ENCODE results near the gene PHYKPL.
"Not testable (repeated sequence)": the region's sequence is repeated elsewhere in the genome, so short reads cannot be mapped to it uniquely, and the experiment has no call there.

PHYKPL gene

DNA sequence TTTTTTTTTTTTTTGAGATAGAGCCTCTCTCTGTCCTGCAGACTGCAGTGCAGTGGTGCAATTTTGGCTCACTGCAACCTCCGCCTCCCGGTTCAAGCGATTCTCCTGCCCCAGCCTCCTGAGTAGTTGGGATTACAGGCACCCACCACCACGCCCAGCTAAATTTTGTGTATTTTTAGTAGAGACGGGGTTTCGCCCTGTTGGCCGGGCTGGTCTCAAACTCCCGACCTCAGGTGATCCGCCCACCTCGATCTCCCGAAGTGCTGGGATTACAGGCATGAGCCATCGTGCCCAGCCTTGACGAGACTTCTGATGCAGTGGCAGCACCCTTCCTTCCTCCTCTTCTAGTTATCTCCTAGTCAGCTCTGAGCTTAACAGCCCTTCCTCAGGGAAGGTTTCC lies 3.5 kb downstream of the PHYKPL start:
- not testable (repeated sequence) for H3K9ac ChIP-seq (ENCODE audit: low read depth, low read length); H3K4me3 ChIP-seq (ENCODE audit: low read length); H3K4me1 ChIP-seq (ENCODE audit: insufficient read depth, low read length); H3K9me3 ChIP-seq (ENCODE audit: insufficient read depth, low read depth, low read length); H3K27me3 ChIP-seq (ENCODE audit: insufficient read depth, low read length); H3K27ac ChIP-seq (ENCODE audit: low read length)
- H3K36me3 ChIP-seq (ENCODE audit: insufficient read depth, low read depth, low read length): peaks cover 56% of the 10 kb centered on the region

DNA sequence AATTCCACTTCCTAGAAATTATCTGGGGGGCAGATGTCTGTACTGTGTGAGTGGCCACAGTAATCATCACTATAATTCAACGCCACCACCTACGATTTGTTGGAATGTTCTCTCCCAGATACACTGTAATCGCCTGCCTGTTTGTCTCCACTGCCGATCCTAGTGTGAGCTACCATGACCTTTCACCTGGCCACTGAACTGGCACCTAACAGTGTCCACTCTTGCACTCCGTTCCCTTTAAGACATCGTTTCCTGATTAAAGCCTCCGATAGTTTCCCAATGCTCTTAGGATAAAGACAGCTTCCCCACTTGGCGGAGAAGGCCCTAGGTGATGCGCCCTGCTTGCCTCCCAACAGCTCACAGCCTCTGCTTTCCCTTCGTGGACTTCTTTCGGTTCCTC lies 4.0 kb downstream of the PHYKPL start:
- Histone ChIP-seq H3K9me3 (ENCODE audit: insufficient read depth, low read depth, low read length) (no peaks in the 10 kb centered on the region), H3K27ac (ENCODE audit: low read length) (no peak overlapping the region), H3K27me3 (ENCODE audit: insufficient read depth, low read length) (no peaks in the 10 kb centered on the region), H3K4me3 (ENCODE audit: low read length) (no peak overlapping the region), H3K4me1 (ENCODE audit: insufficient read depth, low read length) (peaks cover 11% of the 10 kb centered on the region; the same call in 1 of the 2 replicates), H3K36me3 (ENCODE audit: insufficient read depth, low read depth, low read length) (peaks cover 58% of the 10 kb centered on the region), H3K9ac (ENCODE audit: low read depth, low read length) (no peak overlapping the region)

DNA sequence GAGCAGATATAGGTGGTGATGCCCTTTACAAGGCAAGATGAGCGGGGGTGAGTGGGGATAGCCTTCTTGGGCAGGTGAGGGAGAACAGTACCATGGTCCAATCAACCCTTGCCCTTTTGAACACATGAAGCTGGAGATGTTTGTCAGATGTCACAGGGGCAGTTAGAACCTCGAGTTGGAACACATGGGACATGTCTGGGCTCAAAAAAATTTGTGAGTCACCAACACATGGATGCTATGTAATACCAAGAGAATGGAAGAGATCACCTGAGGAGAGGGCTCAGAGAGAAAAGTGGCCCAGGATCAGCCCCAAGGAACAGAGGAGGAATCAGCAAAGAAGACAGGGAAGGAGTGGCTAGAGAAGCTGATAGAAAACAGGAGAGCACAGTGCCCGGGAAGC lies 4.7 kb downstream of the PHYKPL start:
- Histone ChIP-seq H3K27me3 (ENCODE audit: insufficient read depth, low read length) (no peaks in the 10 kb centered on the region), H3K4me1 (ENCODE audit: insufficient read depth, low read length) (peaks cover 11% of the 10 kb centered on the region; the same call in 1 of the 2 replicates), H3K4me3 (ENCODE audit: low read length) (no peak overlapping the region), H3K9me3 (ENCODE audit: insufficient read depth, low read depth, low read length) (no peaks in the 10 kb centered on the region), H3K36me3 (ENCODE audit: insufficient read depth, low read depth, low read length) (peaks cover 58% of the 10 kb centered on the region), H3K27ac (ENCODE audit: low read length) (no peak overlapping the region), H3K9ac (ENCODE audit: low read depth, low read length) (no peak overlapping the region)

DNA sequence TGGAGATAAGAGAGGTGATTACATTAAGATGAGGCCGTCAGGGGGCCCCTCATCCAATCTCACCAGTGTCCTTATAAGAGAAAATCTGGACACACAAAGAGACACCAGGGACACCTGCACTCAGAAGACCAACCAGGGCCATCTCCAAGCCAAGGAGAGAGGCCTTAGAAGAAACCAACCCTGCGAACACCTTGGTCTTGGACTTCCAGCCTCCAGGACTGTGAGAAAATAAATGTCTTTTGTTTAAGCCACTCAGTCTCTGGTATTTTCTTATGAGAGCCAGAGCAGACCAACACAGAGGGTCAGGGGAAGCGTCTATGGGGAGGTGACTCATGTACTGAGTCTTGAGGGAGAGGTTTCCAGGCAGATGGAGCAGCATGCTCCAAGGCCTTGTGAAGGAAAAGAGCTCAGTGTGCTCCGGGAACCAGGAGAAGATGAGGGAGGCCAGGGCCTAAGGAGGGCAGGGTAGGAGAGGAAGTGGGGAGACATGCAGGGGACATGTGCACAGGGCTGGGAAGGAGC lies 5.4 kb downstream of the PHYKPL start:
- H3K9ac ChIP-seq (ENCODE audit: low read depth, low read length): no peak overlapping the region
- H3K4me3 ChIP-seq (ENCODE audit: low read length): no peak overlapping the region
- peaks cover 58% of the 10 kb centered on the region for H3K36me3 ChIP-seq (ENCODE audit: insufficient read depth, low read depth, low read length)
- no peaks in the 10 kb centered on the region for H3K27me3 ChIP-seq (ENCODE audit: insufficient read depth, low read length)
- H3K27ac ChIP-seq (ENCODE audit: low read length): no peak overlapping the region
- no peaks in the 10 kb centered on the region for H3K9me3 ChIP-seq (ENCODE audit: insufficient read depth, low read depth, low read length)
- H3K4me1 ChIP-seq (ENCODE audit: insufficient read depth, low read length): peaks cover 11% of the 10 kb centered on the region; the same call in 1 of the 2 replicates

DNA sequence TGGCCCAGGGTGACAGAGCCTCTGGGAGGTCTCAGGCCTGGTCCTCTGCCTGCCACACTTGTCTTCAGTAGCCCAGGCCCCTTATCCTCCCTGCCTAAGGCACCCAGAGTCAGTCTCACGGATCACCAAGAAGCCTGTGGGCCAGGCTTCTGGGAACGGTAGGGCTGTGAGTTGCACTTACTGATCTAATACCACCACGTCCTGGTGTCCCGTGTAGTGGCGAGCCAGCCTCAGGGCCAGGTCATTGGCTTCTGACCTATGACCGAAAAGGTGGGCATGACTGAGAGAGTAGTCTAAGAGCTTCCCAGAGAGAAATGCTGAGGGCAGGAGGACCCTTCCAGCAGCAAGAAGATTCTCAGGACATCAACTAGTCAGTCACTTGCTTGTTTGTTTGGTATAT lies 7.4 kb downstream of the PHYKPL start:
- Histone ChIP-seq H3K27ac (ENCODE audit: low read length) (no peak overlapping the region), H3K9ac (ENCODE audit: low read depth, low read length) (no peak overlapping the region), H3K36me3 (ENCODE audit: insufficient read depth, low read depth, low read length) (peaks cover 63% of the 10 kb centered on the region), H3K4me1 (ENCODE audit: insufficient read depth, low read length) (peaks cover 4% of the 10 kb centered on the region; the same call in 1 of the 2 replicates), H3K4me3 (ENCODE audit: low read length) (no peak overlapping the region), H3K9me3 (ENCODE audit: insufficient read depth, low read depth, low read length) (no peaks in the 10 kb centered on the region), H3K27me3 (ENCODE audit: insufficient read depth, low read length) (no peaks in the 10 kb centered on the region)

DNA sequence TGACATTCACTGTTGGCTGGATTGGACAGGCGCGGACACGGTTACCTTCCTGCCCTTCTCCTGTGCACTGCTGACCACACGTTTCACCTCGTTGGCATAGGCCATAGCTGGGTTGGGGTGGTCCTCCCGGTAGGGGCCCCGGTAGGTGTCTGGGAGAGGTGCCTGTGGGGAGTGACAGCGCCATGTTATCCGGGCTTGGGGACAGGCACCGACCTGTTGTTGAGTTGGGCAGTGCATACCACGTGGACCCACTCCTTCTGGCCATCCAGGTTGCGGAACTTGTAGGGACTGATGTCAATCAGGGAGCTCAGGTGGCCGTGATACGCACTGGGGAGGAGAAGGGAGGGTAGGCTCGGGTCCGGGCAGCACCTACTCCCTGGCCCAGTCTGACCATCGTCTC lies 8.2 kb downstream of the PHYKPL start:
- Histone ChIP-seq H3K27ac (ENCODE audit: low read length) (no peak overlapping the region), H3K27me3 (ENCODE audit: insufficient read depth, low read length) (no peaks in the 10 kb centered on the region), H3K9ac (ENCODE audit: low read depth, low read length) (no peak overlapping the region), H3K9me3 (ENCODE audit: insufficient read depth, low read depth, low read length) (no peaks in the 10 kb centered on the region), H3K4me1 (ENCODE audit: insufficient read depth, low read length) (peaks cover 4% of the 10 kb centered on the region; the same call in 1 of the 2 replicates), H3K36me3 (ENCODE audit: insufficient read depth, low read depth, low read length) (peaks cover 60% of the 10 kb centered on the region), H3K4me3 (ENCODE audit: low read length) (no peak overlapping the region)

DNA sequence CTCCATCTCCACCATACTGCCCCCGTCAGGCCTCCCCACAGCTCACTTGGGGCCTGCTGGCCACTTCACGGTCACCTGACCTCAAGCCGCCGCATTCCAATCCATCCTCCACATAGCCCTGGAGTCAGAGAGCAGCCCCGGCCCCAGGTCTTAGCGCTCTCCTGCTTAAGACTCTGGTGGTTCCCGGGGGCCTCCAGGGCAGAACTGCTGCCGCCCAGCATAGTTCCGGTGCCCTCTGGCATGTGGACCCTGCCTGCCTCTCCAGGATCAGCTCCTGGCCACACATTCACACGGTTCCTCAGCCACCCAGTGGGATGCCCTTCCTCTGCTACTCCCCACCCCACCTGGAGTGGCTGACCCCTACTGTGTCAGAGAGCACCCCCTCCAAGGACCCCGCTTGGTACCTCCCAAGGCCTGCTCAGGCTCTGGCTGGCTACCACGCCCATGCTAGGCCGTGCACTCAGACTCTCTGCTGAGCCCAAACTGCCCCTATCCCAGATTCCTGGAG lies 8.7 kb downstream of the PHYKPL start:
- Histone ChIP-seq H3K9me3 (ENCODE audit: insufficient read depth, low read depth, low read length) (no peaks in the 10 kb centered on the region), H3K4me3 (ENCODE audit: low read length) (no peak overlapping the region), H3K9ac (ENCODE audit: low read depth, low read length) (no peak overlapping the region), H3K27ac (ENCODE audit: low read length) (no peak overlapping the region), H3K4me1 (ENCODE audit: insufficient read depth, low read length) (peaks cover 4% of the 10 kb centered on the region; the same call in 1 of the 2 replicates), H3K27me3 (ENCODE audit: insufficient read depth, low read length) (no peaks in the 10 kb centered on the region), H3K36me3 (ENCODE audit: insufficient read depth, low read depth, low read length) (peaks cover 55% of the 10 kb centered on the region)

DNA sequence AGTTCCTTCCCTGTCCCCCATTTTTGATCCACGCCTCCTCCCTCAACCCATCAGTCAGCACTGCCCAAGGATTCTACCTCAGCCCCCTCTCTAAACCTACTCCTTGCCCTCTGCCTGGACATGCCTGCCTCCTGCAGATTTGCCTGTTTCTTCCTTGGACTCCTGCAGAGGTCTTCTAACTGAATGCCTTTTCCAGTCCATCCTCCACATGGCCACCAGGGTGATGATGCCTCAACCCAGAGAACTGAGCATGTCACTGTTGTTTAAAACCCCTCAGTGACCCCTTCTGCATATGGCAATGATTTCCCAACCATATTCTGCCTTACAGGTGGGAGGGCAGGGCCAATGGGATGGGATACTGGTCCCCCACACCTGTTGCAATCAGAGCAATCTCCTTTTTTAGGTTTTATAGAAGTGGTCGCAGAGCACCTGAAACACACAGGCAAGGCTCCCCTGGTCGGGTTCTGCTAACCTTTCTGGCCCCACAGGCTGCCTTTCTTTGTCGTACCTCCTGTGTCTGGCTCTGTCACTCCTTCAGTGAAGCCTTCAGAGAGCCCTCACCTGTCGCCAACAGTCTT lies 9.3 kb downstream of the PHYKPL start:
- Histone ChIP-seq H3K36me3 (ENCODE audit: insufficient read depth, low read depth, low read length) (peaks cover 53% of the 10 kb centered on the region), H3K27ac (ENCODE audit: low read length) (no peak overlapping the region), H3K9ac (ENCODE audit: low read depth, low read length) (no peak overlapping the region), H3K9me3 (ENCODE audit: insufficient read depth, low read depth, low read length) (no peaks in the 10 kb centered on the region), H3K4me1 (ENCODE audit: insufficient read depth, low read length) (peaks cover 4% of the 10 kb centered on the region; the same call in 1 of the 2 replicates), H3K27me3 (ENCODE audit: insufficient read depth, low read length) (no peaks in the 10 kb centered on the region), H3K4me3 (ENCODE audit: low read length) (no peak overlapping the region)

DNA sequence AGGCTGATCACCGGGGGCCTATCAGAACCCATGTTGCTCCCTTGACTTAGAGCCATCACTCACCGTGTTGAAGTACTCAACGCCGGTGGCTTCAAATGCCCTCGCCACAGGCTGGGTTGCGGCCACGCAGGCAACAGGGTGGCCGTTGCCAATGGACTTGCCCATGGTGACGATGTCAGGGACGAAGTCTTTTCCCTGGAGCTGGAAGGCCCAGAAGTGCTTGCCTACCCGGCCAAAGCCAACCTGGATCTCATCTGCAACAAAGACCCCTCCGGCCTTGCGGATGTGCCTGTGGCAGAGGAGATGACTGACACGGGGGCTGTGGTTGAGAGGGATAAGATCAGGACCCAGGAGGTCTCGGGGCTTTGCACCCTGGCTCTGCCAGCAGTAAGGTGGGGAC lies 10.3 kb downstream of the PHYKPL start:
- H3K9ac ChIP-seq (ENCODE audit: low read depth, low read length): no peak overlapping the region
- H3K36me3 ChIP-seq (ENCODE audit: insufficient read depth, low read depth, low read length): peaks cover 45% of the 10 kb centered on the region
- no peak overlapping the region for H3K27ac ChIP-seq (ENCODE audit: low read length)
- peaks cover 4% of the 10 kb centered on the region; the same call in 1 of the 2 replicates for H3K4me1 ChIP-seq (ENCODE audit: insufficient read depth, low read length)
- no peaks in the 10 kb centered on the region for H3K27me3 ChIP-seq (ENCODE audit: insufficient read depth, low read length)
- H3K4me3 ChIP-seq (ENCODE audit: low read length): no peak overlapping the region
- no peaks in the 10 kb centered on the region for H3K9me3 ChIP-seq (ENCODE audit: insufficient read depth, low read depth, low read length)

- Histone ChIP-seq H3K4me3 (ENCODE audit: low read length) (no peak overlapping the region), H3K27ac (ENCODE audit: low read length) (no peak overlapping the region), H3K9me3 (ENCODE audit: insufficient read depth, low read depth, low read length) (no peaks in the 10 kb centered on the region), H3K9ac (ENCODE audit: low read depth, low read length) (no peak overlapping the region), H3K4me1 (ENCODE audit: insufficient read depth, low read length) (peaks cover 4% of the 10 kb centered on the region; the same call in 1 of the 2 replicates), H3K36me3 (ENCODE audit: insufficient read depth, low read depth, low read length) (peaks cover 44% of the 10 kb centered on the region), H3K27me3 (ENCODE audit: insufficient read depth, low read length) (no peaks in the 10 kb centered on the region)
These were observed 10.7 kb downstream of the PHYKPL start for GRCh38 chr5:178221853-178222252.

- H3K36me3 ChIP-seq (ENCODE audit: insufficient read depth, low read depth, low read length): peaks cover 50% of the 10 kb centered on the region
- no peaks in the 10 kb centered on the region for H3K9me3 ChIP-seq (ENCODE audit: insufficient read depth, low read depth, low read length)
- H3K9ac ChIP-seq (ENCODE audit: low read depth, low read length): no peak overlapping the region
- no peak overlapping the region for H3K27ac ChIP-seq (ENCODE audit: low read length)
- no peak overlapping the region for H3K4me3 ChIP-seq (ENCODE audit: low read length)
- no peaks in the 10 kb centered on the region for H3K27me3 ChIP-seq (ENCODE audit: insufficient read depth, low read length)
- H3K4me1 ChIP-seq (ENCODE audit: insufficient read depth, low read length): peaks cover 4% of the 10 kb centered on the region; the same call in 1 of the 2 replicates
These were observed 11.3 kb downstream of the PHYKPL start for GRCh38 chr5:178221282-178221681.

- H3K9ac ChIP-seq (ENCODE audit: low read depth, low read length): no peak overlapping the region
- H3K4me1 ChIP-seq (ENCODE audit: insufficient read depth, low read length): peaks cover under 1% of the 10 kb centered on the region; the same call in 1 of the 2 replicates
- H3K9me3 ChIP-seq (ENCODE audit: insufficient read depth, low read depth, low read length): no peaks in the 10 kb centered on the region
- H3K27ac ChIP-seq (ENCODE audit: low read length): no peak overlapping the region
- H3K27me3 ChIP-seq (ENCODE audit: insufficient read depth, low read length): no peaks in the 10 kb centered on the region
- peaks cover 60% of the 10 kb centered on the region for H3K36me3 ChIP-seq (ENCODE audit: insufficient read depth, low read depth, low read length)
- H3K4me3 ChIP-seq (ENCODE audit: low read length): no peak overlapping the region
These were observed 13.8 kb downstream of the PHYKPL start for GRCh38 chr5:178218827-178219226.
